Epithelial cell of proximal tubule (primary cell): ENCODE data around the gene ANXA9. TPM values are rescaled to one million over a fixed set of nuclear protein-coding genes. Genes with fewer than 3 reads are reported as not detected.

ENCODE experiments used
- DNase-seq: peaks from one replicate; pipeline ENCODE4 v3.0.0-alpha.2; 2011; ENCODE audit warnings: low read depth
- H3K4me3 ChIP-seq: 2 replicates; pipeline ENCODE4 v1.5.1; 2011; ENCODE audit warnings: low read depth, mild to moderate bottlenecking, low read length
- total RNA-seq: library from RNA; depleted of rRNA; stranded (reverse); fragments of >200 nt; gene quantifications from 2 replicates; pipeline ENCODE4 v1.2.3, GENCODE V29; 2015
- TF ChIP-seq, protein P1 (sequence below): conservative IDR thresholded peaks from 2 replicates; pipeline ENCODE4 v1.5.1; 2012; ENCODE audit warnings: low read depth, mild to moderate bottlenecking, low read length

The ANXA9 gene
- total RNA-seq, 1 donor from 2014 or later = 0.12 TPM

DNA sequence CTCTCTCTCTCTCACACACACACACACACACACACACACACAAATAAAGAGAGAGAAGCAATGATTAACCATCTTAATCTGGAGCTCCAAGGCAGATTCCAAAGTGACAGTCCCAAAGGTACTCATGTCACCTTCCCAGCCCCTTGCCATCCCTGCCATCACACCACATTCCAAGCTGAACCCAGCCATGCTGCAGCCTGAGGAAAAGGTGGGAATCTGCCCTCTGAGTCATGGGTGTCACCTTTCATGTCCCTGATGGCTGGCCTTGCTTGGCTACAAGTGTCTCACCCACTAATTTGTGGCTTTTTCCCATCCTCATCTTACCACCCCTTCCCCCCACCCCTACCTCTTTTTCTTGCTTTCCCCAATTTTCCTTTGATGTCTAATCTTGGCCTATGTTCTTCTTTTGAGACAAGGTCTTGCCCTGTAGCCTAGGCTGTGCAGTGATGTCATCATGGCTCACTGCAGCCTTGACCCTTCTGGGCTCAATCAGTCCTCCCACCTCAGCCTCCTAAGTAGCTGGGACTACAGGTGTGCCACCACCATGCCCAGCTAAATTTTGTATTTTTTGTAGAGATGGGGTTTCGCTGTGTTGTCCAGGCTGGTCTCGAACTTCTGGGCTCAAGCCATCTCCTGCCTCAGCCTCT is 3.2 kb downstream of the ANXA9 start:
- DNase-seq = no peak
- H3K4me3 ChIP-seq = no peak overlapping the region
- TF ChIP-seq, protein P1, sequence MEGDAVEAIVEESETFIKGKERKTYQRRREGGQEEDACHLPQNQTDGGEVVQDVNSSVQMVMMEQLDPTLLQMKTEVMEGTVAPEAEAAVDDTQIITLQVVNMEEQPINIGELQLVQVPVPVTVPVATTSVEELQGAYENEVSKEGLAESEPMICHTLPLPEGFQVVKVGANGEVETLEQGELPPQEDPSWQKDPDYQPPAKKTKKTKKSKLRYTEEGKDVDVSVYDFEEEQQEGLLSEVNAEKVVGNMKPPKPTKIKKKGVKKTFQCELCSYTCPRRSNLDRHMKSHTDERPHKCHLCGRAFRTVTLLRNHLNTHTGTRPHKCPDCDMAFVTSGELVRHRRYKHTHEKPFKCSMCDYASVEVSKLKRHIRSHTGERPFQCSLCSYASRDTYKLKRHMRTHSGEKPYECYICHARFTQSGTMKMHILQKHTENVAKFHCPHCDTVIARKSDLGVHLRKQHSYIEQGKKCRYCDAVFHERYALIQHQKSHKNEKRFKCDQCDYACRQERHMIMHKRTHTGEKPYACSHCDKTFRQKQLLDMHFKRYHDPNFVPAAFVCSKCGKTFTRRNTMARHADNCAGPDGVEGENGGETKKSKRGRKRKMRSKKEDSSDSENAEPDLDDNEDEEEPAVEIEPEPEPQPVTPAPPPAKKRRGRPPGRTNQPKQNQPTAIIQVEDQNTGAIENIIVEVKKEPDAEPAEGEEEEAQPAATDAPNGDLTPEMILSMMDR = no peak

DNA sequence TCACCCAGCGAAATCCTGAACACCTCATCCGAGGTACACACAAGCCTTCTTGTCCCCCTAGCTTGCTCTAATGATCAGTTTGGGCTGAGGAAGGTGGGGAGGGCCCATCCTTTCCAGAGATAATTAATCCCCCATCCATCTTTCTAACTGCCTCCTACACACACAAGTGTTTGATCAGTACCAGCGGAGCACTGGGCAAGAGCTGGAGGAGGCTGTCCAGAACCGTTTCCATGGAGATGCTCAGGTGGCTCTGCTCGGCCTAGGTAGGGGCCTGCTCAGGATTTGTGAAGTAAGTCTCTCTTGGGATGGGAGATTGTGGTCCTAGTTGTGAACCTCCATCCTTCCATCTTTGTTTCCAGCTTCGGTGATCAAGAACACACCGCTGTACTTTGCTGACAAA is 5.8 kb downstream of the ANXA9 start:
- TF ChIP-seq, protein P1 = no peak
- no peak overlapping the region for H3K4me3 ChIP-seq
- no peak for DNase-seq

DNA sequence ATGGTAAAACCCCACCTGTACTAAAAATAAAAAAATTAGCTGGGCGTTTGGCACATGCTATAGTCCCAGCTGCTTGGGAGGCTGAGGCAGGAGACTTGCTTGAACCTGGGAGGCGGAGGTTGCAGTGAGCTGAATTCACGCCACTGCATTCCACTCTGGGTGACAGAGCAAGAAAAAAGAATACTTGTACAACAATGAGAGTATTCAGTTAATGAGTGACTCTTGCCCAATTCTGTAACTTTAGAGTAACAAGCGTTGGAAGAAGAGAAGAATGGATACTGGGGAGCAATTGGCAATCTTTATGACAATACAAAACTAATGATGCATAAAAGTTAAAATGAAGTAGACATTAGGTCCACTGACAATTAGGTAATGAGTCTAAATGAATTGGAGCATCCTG is 10.5 kb downstream of the ANXA9 start:
- TF ChIP-seq, protein P1 = no peak
- peak; percentile 71 for DNase-seq
- no peak overlapping the region for H3K4me3 ChIP-seq

DNA sequence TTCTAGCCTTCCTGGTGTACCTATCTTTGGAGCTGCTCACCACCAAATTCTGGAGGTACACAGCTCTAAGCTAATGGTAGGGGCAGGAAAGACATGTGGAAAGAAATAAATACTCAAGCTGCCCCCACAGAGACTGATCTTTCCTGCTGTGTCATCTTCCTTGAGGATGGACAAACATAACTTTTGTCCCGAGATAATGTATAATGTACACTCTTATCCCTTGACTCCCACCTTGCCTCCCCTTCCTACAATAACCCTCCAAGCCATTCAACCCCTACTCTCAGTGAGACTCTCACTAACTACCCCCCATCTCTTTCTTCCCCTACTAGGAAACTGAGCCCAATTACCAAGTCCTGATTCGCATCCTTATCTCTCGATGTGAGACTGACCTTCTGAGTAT is 12.2 kb downstream of the ANXA9 start:
- no peak overlapping the region for H3K4me3 ChIP-seq
- TF ChIP-seq, protein P1 = no peak
- no peak for DNase-seq

DNA sequence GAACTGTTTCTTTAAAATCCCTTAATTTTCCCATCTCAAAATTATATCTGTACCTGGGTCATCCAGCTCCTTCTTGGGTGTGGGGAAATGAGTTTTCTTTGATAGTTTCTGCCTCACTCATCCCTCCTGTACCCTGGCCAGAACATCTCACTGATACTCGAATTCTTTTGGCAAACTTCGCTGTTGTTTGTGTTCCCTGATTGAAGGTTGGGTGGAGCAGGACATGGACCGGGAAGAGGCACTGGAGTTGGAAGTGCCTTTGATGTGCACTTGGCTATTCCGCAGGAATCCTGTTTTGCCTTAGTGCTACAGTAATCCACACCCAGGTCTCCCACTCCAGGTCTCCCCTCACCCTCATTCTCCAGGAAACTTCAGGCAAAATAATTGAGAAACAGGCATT is 13.4 kb downstream of the ANXA9 start:
- TF ChIP-seq, protein P1 = no peak
- no peak overlapping the region for H3K4me3 ChIP-seq
- DNase-seq = no peak

DNA sequence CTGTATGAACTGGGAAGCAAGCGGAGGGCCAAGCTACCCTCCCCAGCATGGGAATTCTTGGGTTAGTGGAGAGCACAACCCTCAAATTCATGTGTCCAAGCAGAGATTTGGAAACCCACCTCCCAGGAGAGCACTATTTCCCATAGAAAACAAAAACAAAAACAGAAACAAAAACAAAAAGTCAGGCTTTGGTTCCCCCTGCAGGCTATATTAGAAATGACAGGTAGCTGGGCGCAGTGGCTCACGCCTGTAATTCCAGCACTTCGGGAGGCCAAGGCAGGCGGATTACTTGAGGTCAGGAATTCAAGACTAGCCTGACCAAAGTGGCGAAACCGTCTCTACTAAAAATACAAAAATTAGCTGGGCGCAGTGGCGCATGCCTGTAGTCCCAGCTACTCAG is 13.8 kb downstream of the ANXA9 start:
- no peak overlapping the region for H3K4me3 ChIP-seq
- TF ChIP-seq, protein P1 = peak; percentile 68
- DNase-seq = no peak
